ENCODE measurements around the gene WDR33.
A peak's percentile ranks its signal among the peaks of the same experiment; 100 is the strongest.
"Not testable (repeated sequence)": the region's sequence is repeated elsewhere in the genome, so short reads cannot be mapped to it uniquely, and the experiment has no call there.

The WDR33 gene

GRCh38 chr2:127810619-127811396 is at the start of gene WDR33:
Gene WDR33 (minus strand): TSS chr2:127811171. CDS start chr2:127770981, 40,190 bp downstream.
- peak; percentile 98 for DNase-seq

- no peak for DNase-seq
These were observed 49.2 kb upstream of the WDR33 start for GRCh38 chr2:127860130-127860529.

- peak; percentile 87 for DNase-seq
These were observed 48.7 kb upstream of the WDR33 start for GRCh38 chr2:127859712-127860085.

GRCh38 chr2:127857265-127857808 is 46.4 kb upstream of the WDR33 start:
- DNase-seq, result peak; percentile 71

GRCh38 chr2:127853671-127854070 is 42.7 kb upstream of the WDR33 start:
- DNase-seq, result no peak

GRCh38 chr2:127852388-127852787 is 41.4 kb upstream of the WDR33 start:
- no peak for DNase-seq

GRCh38 chr2:127847931-127848330 is 37.0 kb upstream of the WDR33 start:
- DNase-seq, result no peak

- DNase-seq, result no peak
These were observed 34.0 kb upstream of the WDR33 start for GRCh38 chr2:127844973-127845372.

- no peak for DNase-seq
These were observed 32.7 kb upstream of the WDR33 start for GRCh38 chr2:127843677-127844076.

GRCh38 chr2:127841466-127842178 is 30.7 kb upstream of the WDR33 start:
- DNase-seq, result no peak

- DNase-seq, result no peak
These were observed 29.9 kb upstream of the WDR33 start for GRCh38 chr2:127840893-127841292.

- DNase-seq, result no peak
These were observed 24.0 kb upstream of the WDR33 start for GRCh38 chr2:127834951-127835350.

- peak; percentile 81 for DNase-seq
These were observed 18.9 kb upstream of the WDR33 start for GRCh38 chr2:127829845-127830246.

GRCh38 chr2:127826708-127827107 is 15.7 kb upstream of the WDR33 start:
- DNase-seq, result not testable (repeated sequence)

GRCh38 chr2:127826047-127826446 is 15.1 kb upstream of the WDR33 start:
- no peak for DNase-seq

- DNase-seq, result no peak
These were observed 9.2 kb upstream of the WDR33 start for GRCh38 chr2:127820080-127820668.

- DNase-seq, result no peak
These were observed 7.9 kb upstream of the WDR33 start for GRCh38 chr2:127818794-127819425.

- DNase-seq, result no peak
These were observed 7.3 kb upstream of the WDR33 start for GRCh38 chr2:127818241-127818640.

- no peak for DNase-seq
These were observed 3.7 kb upstream of the WDR33 start for GRCh38 chr2:127814677-127815076.

GRCh38 chr2:127812441-127812840 is 1.5 kb upstream of the WDR33 start:
- not testable (repeated sequence) for DNase-seq

- no peak for DNase-seq
These were observed 688 bp upstream of the WDR33 start for GRCh38 chr2:127811397-127812321.

GRCh38 chr2:127810156-127810618 is 784 bp downstream of the WDR33 start:
- no peak for DNase-seq
